HepG2 (cell line): ENCODE results near the gene NCKIPSD. TPM values are rescaled to one million over a fixed set of nuclear protein-coding genes. Genes with fewer than 3 reads are reported as not detected.
"Not testable (repeated sequence)": the region's sequence is repeated elsewhere in the genome, so short reads cannot be mapped to it uniquely, and the experiment has no call there.

ENCODE experiments used
- ATAC-seq: fragments of 200-7000 bp; cut with Tn5 transposase; 3 replicates; pipeline ENCODE4 v1.9.1; 2020; ENCODE audit warnings: mild to moderate bottlenecking, moderate library complexity
- BruUV-seq: library from RNA; stranded (reverse); fragments of 400-500 nt; replicated peaks from 2 replicates; lab custom pipeline; 2021; lab: Mats Ljungman, UMichigan
- CTCF ChIA-PET: fragments of 300-600 bp; formaldehyde crosslinking; extraction: SDS; loops from one replicate; lab custom pipeline; 2021; ENCODE audit warnings: low total read pairs, inconsistent platforms, low intra/inter-chr PET ratio; lab: Yijun Ruan, JAX
- POLR2A ChIA-PET: fragments of 350-600 bp; sonication (Branson Sonifier 250); formaldehyde crosslinking; loops from one replicate; lab custom pipeline; 2020; ENCODE audit warnings: antibody characterized with exemption, inconsistent platforms; lab: Yijun Ruan, JAX
- DNase-seq: peaks from one replicate; pipeline ENCODE4 v3.0.0-alpha.2; 2015; ENCODE audit warnings: low spot score
- FAIRE-seq: peaks from 3 replicates; lab custom pipeline; 2011; peaks lifted over from hg19 to GRCh38; lab: Jason Lieb, UNC
- H2AFZ ChIP-seq: one replicate; pipeline ENCODE4 v1.6.1; 2011; ENCODE audit warnings: low read length, inconsistent platforms
- H3K27ac ChIP-seq: fragments of 300-600 bp; 3 replicates; pipeline ENCODE4 v1.8.0; 2011; ENCODE audit warnings: mixed run types, mild to moderate bottlenecking, mixed read lengths, low read length, inconsistent platforms; ENCODE audit not compliant: insufficient read depth; ENCODE audit errors: extremely low read length
- H3K27me3 ChIP-seq, 2 experiments: fragments of 200-600 bp in 1 of 2; 2 replicates in 1 of 2; 3 replicates in 1 of 2; pipeline versions ENCODE4 v1.6.0 to v1.8.0; 2011; ENCODE audit warnings: low read length in 2 of 2, mild to moderate bottlenecking in 2 of 2, moderate library complexity in 2 of 2, inconsistent platforms in 1 of 2; ENCODE audit not compliant: insufficient read depth in 2 of 2, control insufficient read depth in 1 of 2
- H3K36me3 ChIP-seq, 2 experiments: fragments of 200-600 bp in 1 of 2; replicated peaks in 1 of 2; 2 replicates in 1 of 2; 3 replicates in 1 of 2; pipeline versions ENCODE4 v1.5.1 to v1.8.0; 2011; ENCODE audit warnings: low read length in 2 of 2, inconsistent platforms in 1 of 2; ENCODE audit not compliant: insufficient read depth in 2 of 2, control insufficient read depth in 1 of 2
- H3K4me1 ChIP-seq: 2 replicates; pipeline ENCODE4 v1.5.1; 2012; ENCODE audit warnings: low read length, inconsistent platforms; ENCODE audit not compliant: insufficient read depth
- H3K4me2 ChIP-seq: 2 replicates; pipeline ENCODE4 v1.6.0; 2011; ENCODE audit warnings: low read depth, low read length, inconsistent platforms
- H3K4me3 ChIP-seq, 3 experiments: fragments of 200-600 bp in 1 of 3; sonication (generic), shearing (Covaris generic) in 1 of 3; replicated peaks in 1 of 3; 2 replicates each; pipeline ENCODE4 v1.5.1; 2011 to 2016; ENCODE audit warnings: low read length in 3 of 3, inconsistent platforms in 2 of 3, low read depth in 2 of 3, mild to moderate bottlenecking in 2 of 3, control low read depth in 1 of 3, mixed read lengths in 1 of 3; ENCODE audit not compliant: insufficient read depth in 1 of 3
- H3K79me2 ChIP-seq: one replicate; pipeline ENCODE4 v1.6.1; 2011; ENCODE audit warnings: low read length, inconsistent platforms; ENCODE audit not compliant: insufficient read depth
- H3K9ac ChIP-seq: 2 replicates; pipeline ENCODE4 v1.6.0; 2011; ENCODE audit warnings: mild to moderate bottlenecking, low read depth, low read length, inconsistent platforms; ENCODE audit not compliant: insufficient read depth
- H3K9me3 ChIP-seq: 2 replicates; pipeline ENCODE4 v1.5.1; 2012; ENCODE audit warnings: mild to moderate bottlenecking, low read length
- H4K20me1 ChIP-seq: 2 replicates; pipeline ENCODE4 v1.6.0; 2011; ENCODE audit warnings: inconsistent platforms, mild to moderate bottlenecking, low read length, moderate library complexity; ENCODE audit not compliant: insufficient read depth
- CHD4 ChIP-seq: fragments of 200-600 bp; sonication (generic); IDR thresholded peaks from 2 replicates; pipeline ENCODE4 v1.7.0; 2017; ENCODE audit warnings: mild to moderate bottlenecking, low read length, borderline replicate concordance
- JUNB ChIP-seq: sonication (generic); formaldehyde crosslinking; IDR thresholded peaks from 2 replicates; pipeline ENCODE4 v1.8.0; 2022; ENCODE audit warnings: missing genetic modification reagents, mild to moderate bottlenecking, borderline replicate concordance
- SNAI1 ChIP-seq: sonication (generic); formaldehyde crosslinking; IDR thresholded peaks from 2 replicates; pipeline ENCODE4 v1.5.0; 2020; ENCODE audit warnings: mild to moderate bottlenecking, missing genetic modification reagents, borderline replicate concordance
- ZGPAT ChIP-seq: IDR thresholded peaks from 2 replicates; pipeline ENCODE4 v1.6.1; 2016; ENCODE audit warnings: mild to moderate bottlenecking
- ZNF660 ChIP-seq: sonication (generic); formaldehyde crosslinking; IDR thresholded peaks from 2 replicates; pipeline ENCODE4 v1.5.1; 2020; ENCODE audit warnings: mild to moderate bottlenecking, low read depth, missing genetic modification reagents, borderline replicate concordance
- WGBS: methylation state at CpG from one replicate; pipeline ENCODE4 v1.1.6; 2017; ENCODE audit warnings: low lambda C conversion rate; 5-methylcytosine and 5-hydroxymethylcytosine counted together
- in situ Hi-C: cut with HindIII; loops from 2 replicates; pipeline ENCODE4 v1.10.0; 2017; ENCODE audit warnings: low pct_unique_long_range_greater_than_20kb; ENCODE audit not compliant: extremely low pct_ligation_motif_present
- intact Hi-C: fragments of 100-400 bp; cut with micrococcal nuclease; formaldehyde crosslinking; loops from one replicate; pipeline ENCODE4 v1.10.0; 2022; ENCODE audit not compliant: unreplicated experiment
- polyA plus RNA-seq, 8 experiments: library from polyadenylated mRNA; depleted of rRNA in 3 of 8; stranded (reverse) in 7 of 8; unstranded in 1 of 8; fragments of >200 nt; fragmentation: Illumina TruSeq in 4 of 8; extraction: Trizol in 4 of 8; gene quantifications; 2 replicates each; pipeline versions ENCODE4 v1.2.1 to v1.2.3, GENCODE V29; 2011 to 2016; ENCODE audit warnings: low read depth in 4 of 8, missing spikeins in 1 of 8, mixed read lengths in 1 of 8; ENCODE audit not compliant: insufficient read depth in 1 of 8
- total RNA-seq, 5 experiments: library from RNA; depleted of rRNA; stranded (reverse); fragments of >200 nt; fragmentation: Illumina TruSeq; extraction: Trizol; gene quantifications; 2 replicates each; pipeline ENCODE4 v1.2.3, GENCODE V29; 2016; ENCODE audit warnings: low read depth in 1 of 5

NCKIPSD gene
- total and polyA plus RNA-seq, 2 of the 13 experiments (the other 11 are each of a cell fraction or from before 2014, with no cell fraction given), result 13.5 to 35.2 TPM

DNA sequence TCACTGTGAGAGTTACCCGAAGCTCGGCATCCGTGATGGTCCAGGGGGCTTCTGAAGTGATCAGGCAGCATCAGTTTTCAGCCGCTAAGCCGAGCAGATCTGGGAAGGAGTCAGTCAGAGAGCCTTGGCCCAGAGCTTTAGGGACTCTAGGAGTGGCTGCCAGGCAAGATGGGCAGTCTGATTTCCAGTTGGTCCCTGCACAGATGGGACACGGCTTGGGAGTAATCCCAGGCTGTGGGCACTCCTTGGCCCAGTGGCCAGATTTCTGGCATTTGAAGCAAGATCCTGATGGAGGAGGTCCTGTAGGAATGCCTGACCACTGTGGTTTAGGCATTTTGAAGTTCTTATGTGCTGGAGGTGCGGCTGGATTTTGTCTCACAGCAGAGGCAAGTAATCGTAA lies 41.8 kb upstream of the NCKIPSD start (continued):
- TF ChIP-seq ZGPAT, result no peak
- no peak for TF ChIP-seq CHD4
- TF ChIP-seq JUNB (CRISPR knock-in tag), result no peak
- TF ChIP-seq ZNF660 (CRISPR knock-in tag), result no peak
- no peak for TF ChIP-seq SNAI1

GRCh38 chr3:48725185-48725855 lies 39.6 kb upstream of the NCKIPSD start:
- H3K27ac ChIP-seq, BruUV-seq, H3K9me3 ChIP-seq, H3K79me2 ChIP-seq, CTCF ChIA-PET, DNase-seq, H4K20me1 ChIP-seq, H2AFZ ChIP-seq, H3K27me3 ChIP-seq, H3K4me2 ChIP-seq, intact Hi-C loops, H3K9ac ChIP-seq, ATAC-seq, H3K4me3 ChIP-seq, FAIRE-seq, POLR2A ChIA-PET, in situ Hi-C loops, H3K36me3 ChIP-seq: not testable (repeated sequence)
- WGBS, result 60% methylated on average over 8 of the region's 8 CpGs
- H3K4me1 ChIP-seq, result peaks cover 12% of the 10 kb centered on the region; the same call in 1 of the 2 replicates
